Measurements from ENCODE around the gene KHDRBS2.

Gene KHDRBS2

DNA sequence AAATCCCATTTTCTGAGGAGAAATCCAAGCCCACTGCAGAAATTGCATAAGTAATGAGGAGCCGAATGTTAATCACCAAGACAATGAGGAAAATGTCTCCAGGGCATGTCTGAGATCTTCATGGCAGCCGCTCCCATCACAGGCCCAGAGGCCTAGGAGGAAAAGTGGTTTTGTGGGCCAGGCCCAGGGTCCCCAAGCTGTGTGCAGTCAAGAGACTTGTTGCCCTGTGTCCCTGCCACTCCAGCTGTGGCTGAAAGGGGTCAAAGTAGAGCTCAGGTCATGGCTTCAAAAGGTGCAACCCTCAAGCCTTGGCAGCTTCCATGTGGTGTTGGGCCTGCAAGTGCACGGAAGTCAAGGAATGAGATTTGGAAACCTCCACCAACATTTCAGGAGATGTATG is 276.6 kb downstream of the KHDRBS2 start:
- DNase-seq = no peak

DNA sequence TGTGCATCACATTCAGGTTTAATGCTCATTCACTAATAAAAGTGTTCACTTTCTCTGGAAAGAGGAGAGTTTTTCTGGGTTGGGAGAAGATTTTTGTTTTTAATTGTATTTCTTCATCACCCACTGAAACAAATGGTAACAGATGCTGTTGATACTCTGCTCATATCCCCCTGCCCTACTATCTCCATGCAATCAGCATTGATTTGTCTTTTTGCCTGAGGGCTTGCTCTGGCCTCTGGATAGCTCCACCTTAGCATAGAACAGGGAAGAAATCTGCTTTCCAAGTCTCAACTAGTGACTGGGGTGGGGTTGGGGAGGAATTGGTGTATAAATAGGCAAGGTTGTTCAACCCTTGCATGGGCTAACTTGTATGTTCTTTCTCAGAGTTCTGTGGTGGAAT is 296.4 kb downstream of the KHDRBS2 start:
- no peak for DNase-seq

DNA sequence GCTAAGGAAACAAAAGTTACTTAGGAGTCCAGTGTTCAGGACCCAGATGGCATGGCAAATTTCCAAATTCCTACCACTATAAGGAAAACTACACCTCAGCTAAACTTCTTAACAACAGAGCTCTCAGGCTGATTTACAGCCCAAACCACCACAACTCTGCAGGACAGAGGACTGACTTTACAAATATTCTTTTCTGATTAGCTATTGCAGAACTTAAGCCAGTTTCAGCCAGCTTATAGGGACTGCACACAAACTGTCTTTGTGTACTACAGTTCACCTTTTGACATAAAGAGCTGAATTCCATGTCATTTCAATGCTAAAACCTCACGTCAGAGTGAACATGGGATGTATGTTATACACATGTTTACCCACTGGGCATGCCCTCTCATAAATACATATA is 305.4 kb downstream of the KHDRBS2 start:
- no peak for DNase-seq

DNA sequence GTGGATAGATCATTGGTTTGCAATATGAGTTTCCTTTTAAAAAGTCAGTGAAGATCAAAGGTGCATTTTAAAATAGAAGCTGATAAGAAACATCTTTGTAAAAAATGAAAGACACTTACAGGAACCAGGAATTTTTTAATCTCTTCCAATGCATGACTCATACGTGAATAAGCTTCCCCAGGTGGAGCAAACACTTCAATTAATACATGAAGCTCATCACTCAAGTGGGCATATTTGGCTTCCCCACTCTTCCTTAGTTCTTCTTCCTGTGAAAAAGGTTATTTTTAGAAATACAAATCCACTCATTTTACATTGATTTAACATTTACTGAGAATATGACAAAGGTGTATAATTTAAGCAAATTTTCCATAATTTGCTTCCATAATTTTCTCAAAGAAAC is 308.1 kb downstream of the KHDRBS2 start:
- DNase-seq = no peak

DNA sequence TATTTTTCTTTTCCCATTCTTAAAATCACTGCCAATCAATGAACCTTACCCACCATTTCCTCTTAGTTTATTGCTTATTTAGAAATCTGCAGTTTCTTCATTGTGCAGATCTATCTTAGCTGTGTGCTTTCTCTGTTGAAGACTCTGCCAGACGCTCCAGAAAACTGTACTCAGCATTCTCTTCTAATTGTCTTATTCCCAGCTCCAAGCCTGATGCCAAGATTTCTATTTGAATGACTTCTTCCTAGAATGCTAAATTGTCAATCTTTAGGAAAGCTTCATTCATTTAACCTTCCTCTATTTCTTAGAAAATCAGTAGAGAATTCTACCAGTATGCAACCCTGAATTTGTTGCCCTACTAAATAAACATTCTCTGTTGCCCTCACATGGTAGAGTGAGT is 308.9 kb downstream of the KHDRBS2 start:
- DNase-seq = no peak

DNA sequence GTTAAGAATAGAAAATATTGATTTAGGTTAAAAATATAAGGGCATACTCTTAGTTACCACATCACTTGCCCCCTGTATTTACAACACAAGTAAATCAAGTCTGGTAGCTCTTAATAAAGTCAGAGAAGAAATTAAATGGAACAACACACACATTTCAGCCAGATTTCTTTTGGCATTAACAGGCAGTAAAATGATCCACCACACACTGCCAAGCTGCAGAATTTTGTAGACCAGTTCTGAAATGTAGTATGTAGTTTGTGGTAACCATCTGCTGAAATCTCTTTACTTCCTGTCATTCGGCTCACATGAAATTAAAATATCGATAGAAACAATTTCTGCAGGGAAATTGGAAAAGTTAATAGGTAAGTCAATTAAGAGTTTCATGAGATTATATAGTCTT is 326.8 kb downstream of the KHDRBS2 start:
- DNase-seq = no peak

DNA sequence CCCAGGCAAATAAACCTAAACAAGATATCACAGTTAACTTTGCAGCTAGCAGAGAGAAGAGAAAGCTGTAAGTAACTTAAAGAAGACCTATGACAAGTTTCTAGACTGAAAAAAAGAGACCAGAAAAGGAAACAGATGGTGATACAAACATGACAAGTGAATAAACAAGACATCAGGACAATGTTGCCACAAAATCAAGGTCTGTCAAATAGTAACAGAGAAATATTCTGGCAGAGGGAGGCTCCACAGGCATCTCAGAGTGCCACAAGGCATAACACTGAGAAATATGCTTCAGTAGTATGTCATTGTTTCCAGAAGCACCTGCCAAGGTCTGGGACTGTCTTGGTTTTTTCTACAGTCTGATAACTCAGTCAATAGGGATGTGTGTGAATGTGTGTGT is 332.2 kb downstream of the KHDRBS2 start:
- DNase-seq = no peak

DNA sequence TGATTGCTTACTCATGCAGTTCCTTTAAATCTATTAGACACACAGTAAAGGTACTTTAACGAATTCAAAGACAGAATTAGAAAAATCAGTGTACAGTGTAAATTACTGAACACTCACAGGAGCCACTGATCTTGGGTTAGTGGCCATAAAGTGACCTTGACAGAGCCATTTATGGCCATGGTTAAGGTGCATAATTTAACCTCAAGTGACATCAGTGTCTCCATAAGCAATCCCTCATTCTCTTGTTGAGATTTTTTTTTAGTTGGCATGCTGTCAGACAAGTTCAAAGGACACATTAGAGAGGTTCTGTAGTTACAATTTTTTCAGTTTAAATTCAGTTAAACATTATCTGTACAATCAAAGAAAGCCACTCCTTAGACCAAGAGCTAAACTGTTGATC is 334.4 kb downstream of the KHDRBS2 start:
- no peak for DNase-seq

DNA sequence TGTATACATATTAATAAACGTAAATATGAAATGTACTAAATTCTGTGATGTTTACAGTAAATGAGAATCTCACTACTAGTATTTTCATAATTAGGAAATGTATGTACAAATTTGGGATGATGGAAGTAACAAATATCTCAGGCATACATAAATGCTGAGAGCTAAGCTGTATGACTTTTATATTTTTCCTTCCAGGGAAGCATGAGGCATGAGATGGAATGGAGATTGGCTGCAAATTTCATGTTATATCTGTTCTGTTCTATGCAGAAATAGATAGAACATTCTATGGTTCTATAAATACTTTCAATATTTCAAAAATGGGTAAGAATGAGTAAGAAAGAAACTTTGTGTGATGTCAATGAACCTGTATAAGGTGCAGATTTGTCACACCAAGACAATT is 335.2 kb downstream of the KHDRBS2 start:
- DNase-seq = no peak

DNA sequence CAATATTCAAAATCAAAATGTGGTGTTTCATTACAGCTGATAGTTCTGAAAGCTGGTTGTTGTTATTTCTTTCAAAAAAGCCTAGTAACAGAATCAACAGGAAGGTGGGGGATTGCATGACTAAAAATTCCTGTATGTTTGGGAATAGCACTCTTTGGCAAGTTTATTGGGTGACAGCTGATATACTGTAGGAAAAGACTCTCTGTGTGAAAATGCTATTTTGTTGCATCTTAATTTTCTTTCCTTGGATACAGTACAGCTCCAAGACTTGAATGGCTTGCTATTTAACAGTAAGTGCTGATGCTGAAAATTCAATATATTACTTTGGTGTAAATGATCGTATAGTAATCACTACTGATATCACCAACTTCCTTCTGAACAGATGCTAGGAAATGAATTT is 336.1 kb downstream of the KHDRBS2 start:
- no peak for DNase-seq

DNA sequence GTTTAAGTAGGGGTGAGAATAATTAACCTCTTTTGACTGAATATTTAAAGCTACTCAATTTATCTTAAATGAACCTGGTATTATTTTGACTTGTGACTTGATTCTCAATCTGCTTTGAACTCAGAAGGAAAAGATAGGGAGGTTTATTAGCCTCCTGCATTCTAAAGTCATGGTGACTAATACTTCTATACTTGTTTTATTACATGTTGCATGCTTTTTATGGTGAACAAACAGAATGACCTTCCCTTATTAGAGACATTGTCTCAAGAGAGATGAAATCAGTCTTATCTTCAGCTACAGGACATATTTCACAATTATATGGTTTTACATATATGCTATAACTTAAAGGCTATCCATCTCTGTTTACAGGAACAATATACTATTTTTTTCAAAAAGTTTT is 336.9 kb downstream of the KHDRBS2 start:
- no peak for DNase-seq

DNA sequence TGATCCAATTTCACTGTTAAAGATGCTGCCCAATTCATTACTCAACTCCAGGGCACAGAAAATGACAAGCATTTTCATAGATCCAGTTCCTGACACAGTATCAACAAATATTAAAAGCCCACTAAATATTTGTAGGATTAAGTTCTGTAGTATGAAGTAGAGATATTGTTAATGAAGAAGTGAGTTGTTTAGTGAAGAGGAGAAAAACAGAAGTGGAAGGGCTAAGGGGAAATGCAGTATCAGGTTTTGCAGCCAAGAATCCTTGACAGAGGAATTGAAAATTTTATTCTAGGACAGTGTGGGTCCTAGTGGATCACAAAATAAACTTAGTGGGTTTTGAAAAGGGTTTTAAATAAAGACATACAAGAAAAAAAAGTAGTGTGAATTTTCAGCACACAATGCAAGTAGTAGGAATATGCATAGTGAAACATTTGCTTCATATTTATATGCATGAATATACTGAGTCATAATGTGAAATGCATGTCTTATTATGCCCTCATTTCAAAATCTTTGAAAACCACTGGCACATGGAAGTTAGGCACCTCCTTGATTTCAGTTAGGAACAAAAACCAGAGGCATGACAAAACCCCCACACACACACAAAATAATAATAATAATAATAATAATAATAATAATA is 338.6 kb downstream of the KHDRBS2 start:
- no peak for DNase-seq

DNA sequence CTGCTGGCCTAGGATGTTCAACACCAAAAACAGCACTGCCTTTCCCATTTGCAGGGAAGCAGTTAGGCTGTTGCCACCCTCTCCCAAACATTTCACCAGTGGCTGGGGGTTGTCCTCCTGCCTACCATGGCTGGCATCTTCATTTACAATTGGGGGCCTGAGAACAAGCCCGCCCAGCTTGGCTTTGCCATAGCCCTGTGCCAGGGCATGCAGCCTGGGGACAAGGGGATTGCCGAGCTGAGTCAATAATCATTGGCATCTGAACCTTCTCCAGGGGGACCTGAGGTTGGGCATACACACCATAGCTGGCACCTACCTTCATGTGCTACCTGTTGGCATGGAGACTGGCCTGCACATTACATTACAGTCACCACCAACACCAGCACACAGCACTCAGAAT is 345.1 kb downstream of the KHDRBS2 start:
- DNase-seq = no peak

DNA sequence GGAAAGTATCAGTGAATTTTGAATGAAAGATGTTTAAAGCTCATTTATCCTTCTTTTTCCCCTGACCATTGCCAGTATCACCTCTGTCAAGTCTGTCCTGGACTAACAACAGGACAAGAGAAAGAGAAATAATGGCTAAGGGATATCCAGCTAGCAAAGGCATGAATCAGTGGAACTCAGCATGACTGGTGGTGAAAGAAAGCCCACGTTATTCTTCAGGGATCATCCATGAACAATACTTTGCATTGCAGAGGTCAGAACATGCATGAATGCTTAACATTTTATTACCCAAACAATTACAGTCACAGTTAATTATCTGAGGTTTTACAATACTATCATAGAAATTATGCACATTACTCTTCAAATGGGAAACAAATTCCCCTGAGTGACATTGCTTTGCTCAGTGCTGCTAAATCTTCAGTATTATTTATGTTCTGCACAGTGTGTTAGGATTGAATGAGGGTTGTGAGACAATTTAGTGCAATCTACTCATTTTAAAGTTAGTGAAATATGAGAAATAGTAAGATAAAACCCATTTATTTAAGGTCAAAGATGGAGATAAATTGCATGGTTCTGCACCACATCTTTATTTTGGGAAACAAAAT is 350.7 kb downstream of the KHDRBS2 start:
- DNase-seq = no peak

DNA sequence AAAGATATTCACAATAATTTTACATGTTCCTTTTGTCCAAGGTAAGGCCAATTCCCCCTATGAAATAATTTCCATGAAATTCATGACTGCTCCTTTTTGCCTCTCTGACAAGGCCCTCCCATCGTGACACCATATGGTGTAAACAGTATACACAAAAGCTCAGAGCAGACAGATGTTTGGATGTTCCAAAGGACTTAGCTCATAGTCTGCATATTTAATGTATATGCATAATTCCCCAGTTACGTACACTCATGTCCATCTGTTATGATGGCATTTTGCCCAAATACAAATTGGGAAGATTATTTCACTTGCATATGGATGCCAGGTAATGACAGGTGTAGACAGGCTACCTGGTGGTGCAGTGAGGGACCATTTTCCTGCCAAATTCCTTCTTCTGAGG is 376.5 kb downstream of the KHDRBS2 start:
- DNase-seq = no peak

DNA sequence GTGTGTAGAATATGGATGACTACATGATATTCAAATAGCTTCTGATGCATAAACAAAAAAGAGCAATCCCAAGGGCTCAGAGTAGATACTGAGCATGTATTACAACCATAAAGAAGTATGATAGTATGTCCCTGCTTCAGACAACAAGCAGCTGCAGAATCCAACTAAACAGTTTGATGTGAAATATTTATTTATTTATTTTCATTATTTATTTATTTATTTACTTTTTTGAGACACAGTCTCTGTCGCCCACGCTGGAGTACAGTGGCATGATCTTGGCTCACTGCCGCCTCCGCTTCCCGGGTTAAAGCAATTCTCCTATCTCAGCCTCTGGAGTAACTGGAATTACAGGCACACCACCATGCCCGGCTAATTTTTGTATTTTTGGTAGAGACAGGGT is 384.3 kb downstream of the KHDRBS2 start:
- no peak for DNase-seq

DNA sequence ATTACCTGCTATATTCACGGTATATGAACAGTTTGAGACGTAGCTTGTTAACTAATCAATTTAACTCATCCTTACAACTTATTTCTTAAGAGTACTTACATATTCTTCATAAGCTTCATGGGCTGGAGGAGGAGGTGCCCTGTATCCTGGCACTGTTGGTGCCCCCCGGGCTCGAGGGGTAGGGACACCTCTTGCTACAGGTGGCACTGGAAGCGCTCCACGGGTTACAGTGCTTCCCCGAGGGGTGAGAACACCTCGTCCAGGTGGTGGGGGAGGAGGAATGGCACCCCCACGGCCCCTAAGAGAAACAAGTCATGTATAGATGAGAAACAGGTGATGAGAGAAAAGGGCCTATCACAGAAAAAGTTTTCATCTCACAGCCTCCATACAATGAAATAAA is 391.5 kb downstream of the KHDRBS2 start:
- DNase-seq = no peak

DNA sequence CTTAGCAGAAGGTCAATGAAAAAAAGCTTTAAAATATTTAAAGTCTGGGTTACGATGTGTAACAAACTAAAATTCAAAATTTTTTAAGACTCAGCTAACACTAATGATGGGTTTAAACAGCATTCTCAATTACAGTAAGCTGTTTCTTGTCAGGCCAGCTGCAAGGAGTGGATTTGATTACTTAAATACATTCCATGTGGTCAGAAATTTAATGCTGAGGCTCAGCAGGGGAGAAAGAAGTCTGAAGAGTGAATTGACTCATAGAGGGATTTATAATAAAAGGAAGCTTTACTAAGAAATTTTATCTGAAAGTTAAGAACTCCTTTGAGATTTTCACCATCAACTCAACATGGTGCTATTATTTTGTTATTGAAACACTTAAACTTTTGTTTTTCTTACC is 398.6 kb downstream of the KHDRBS2 start:
- DNase-seq = no peak

DNA sequence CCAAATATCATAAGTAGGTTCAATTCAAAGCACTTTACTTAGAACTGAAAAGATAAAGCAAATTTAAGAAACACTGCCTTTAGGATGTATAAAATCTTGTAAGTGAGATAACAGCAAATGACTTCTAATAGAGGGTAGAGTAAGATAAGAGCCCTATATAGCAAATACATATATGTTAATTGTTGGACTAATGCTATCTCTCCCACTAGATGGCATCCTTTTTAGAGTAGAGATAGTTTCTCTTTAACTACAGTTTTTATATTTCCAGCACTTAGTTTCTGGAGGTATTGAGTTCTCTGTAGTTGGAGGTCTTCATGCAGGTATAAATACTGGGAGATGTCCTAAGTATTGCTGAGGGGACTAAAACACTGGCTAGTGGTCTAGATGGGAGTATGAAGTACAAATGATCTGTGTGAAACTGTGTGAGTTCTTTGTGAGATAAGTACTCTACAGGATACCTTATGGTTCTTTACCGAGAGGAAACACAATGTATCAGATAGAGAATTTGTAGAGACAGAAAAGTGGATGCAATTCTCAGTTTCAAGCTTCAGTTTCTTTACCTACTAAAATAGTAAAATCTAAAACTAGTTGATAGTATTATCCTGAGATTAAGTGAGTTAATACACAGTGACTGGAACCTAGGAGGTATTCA is 399.3 kb downstream of the KHDRBS2 start:
- DNase-seq = no peak

DNA sequence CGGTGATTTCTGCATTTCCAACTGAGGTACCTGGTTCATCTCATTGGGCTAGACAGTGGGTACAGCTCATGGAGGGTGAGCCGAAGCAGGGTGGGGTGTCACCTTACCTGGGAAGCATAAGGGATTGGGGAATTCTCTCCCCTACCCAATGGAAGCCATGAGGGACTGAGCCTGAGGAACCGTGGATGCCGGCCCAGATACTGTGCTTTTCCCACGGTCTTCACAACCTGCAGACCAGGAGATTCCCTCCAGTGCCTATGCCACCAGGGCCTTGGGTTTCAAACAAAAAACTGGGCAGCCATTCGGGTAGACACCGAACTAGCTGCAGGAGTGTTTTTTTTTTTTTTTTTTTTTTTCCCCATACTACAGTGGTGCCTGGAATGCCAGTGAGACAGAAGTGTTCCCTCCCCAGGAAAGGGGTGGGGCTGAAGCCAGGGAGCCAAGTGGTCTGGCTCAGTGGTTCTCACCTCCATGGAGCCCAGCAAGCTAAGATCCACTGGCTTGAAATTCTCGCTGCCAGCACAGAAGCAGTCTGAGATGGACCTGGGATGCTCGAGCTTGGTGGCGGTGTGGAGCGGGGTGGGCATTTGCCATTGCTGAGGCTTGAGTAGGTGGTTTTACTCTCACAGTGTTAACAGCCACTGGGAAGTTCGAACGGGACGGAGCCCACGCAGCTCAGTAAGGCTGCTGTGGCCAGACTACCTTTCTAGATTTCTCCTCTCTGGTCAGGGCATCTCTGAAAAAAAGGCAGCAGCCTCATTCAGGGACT is 416.2 kb downstream of the KHDRBS2 start:
- no peak for DNase-seq

DNA sequence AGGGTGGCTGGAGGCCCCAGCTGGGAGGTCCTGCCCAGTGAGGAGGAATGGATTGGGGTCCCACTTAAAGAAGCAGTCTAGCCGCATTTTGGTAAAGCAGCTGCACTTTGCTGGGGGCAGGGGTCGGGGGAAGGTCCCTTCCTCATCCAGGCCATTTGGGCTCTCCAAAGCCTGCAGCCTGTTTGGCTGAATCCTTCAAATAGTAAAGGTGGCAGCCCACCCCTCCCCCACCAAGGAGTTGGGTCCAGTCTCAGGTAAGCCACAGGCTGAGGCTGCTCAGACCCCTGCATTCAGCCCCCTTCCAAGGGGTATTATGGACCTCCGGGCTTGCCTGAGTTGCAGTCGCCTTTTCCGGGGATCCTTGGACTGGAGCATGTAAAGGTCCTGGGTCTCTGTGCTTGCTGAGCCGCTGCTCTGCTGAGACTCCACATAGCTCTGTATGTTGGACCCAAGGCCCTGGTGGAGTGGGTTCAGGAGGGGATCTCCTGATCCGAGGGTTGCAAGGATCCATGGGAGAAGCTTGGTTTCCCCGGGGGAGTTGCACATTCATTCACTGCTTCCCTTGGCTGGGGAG is 417.4 kb downstream of the KHDRBS2 start:
- DNase-seq = no peak

DNA sequence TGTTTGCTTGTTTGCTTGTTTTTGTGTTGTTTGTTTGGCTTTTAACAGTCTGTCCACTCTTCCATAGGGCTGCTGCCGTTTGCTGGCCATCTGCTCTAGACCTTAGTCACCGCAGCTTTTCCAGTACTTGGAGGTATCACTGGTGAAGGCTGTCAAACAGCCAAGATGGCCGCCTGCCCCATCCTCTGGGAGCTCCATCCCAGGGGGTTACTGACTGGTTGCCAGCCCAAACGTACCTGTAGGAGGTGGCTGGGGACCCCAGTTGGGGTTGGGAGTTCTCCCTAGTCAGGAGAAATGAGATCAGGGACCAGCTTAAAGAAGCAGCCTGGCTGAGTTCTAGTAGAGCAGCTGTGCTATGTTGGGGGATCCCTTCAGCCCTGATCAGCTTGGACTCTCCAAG is 418.4 kb downstream of the KHDRBS2 start:
- DNase-seq = no peak

DNA sequence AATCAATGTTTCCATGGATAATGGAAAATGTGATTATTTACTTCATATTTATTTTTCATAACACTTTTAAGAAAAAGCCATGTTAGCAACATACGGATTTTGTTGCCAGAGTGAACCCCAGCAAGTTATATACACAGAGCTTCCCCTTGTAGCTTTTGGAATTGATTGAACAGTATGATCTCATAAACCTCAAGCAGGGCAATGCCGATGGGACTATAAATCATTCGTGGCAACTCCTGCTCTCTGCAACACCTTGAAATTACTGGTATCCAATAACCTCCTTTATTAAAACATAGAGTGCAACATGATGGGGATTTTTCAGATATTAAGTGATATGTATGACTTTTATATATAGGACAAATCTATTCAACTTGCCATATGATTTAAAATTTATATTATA is 428.5 kb downstream of the KHDRBS2 start:
- no peak for DNase-seq

DNA sequence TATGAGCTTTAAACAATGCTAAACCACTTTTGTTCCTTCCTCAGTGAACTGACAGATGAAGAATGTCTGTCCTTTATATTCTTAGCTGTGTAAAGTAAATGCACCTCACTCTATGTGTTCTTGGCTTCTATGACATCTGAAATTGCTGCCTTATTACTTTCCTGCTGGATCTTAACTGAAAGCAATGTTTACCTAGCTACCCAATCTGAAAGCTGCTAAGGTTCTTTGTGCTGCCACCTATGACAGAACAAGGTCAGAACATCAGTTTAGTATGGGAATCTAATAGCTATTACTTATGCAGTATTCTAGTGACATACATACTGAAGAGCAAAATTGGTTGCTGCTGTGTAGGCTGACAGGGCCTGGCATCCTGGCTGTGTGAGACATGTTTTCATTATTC is 444.1 kb downstream of the KHDRBS2 start:
- no peak for DNase-seq
